SK-N-SH (cell line): ENCODE data around the gene ARHGAP8. TPM values are rescaled to one million over a fixed set of nuclear protein-coding genes. Genes with fewer than 3 reads are reported as not detected.

ENCODE experiments used
- CTCF ChIA-PET: fragments of 300-600, 350-600 bp; formaldehyde crosslinking; extraction: SDS; loops from one replicate; lab custom pipeline; 2021; lab: Yijun Ruan, JAX
- POLR2A ChIA-PET: fragments of 350-600 bp; sonication (Branson Sonifier 250); formaldehyde crosslinking; extraction: SDS; loops from one replicate; lab custom pipeline; 2020; ENCODE audit warnings: antibody characterized with exemption, inconsistent platforms; lab: Yijun Ruan, JAX
- DNase-seq: peaks from one replicate; pipeline ENCODE4 v3.0.0; 2012
- H2AFZ ChIP-seq: fragments of 200-600 bp; sonication (generic); 2 replicates; pipeline ENCODE4 v1.8.1; 2016; ENCODE audit warnings: antibody characterized with exemption, mild to moderate bottlenecking, low read depth
- H3F3A ChIP-seq: fragments of 200-600 bp; sonication (generic); replicated peaks from 2 replicates; pipeline ENCODE3; 2016; ENCODE audit warnings: antibody characterized with exemption, mild to moderate bottlenecking; ENCODE audit not compliant: insufficient read depth
- H3K27ac ChIP-seq, 2 experiments: fragments of 200-500 bp in 1 of 2; fragments of 200-600 bp in 1 of 2; sonication (Bioruptor generic) in 1 of 2; sonication (generic), shearing (Covaris generic) in 1 of 2; 2 replicates each; pipeline versions ENCODE4 v1.5.1 to v1.6.1; 2014 to 2016; ENCODE audit warnings: low read depth in 2 of 2, inconsistent platforms in 1 of 2, low read length in 1 of 2, mild to moderate bottlenecking in 1 of 2, mixed read lengths in 1 of 2
- H3K27me3 ChIP-seq: fragments of 200-600 bp; sonication (generic), shearing (Covaris generic); 2 replicates; pipeline ENCODE4 v1.6.1; 2016; ENCODE audit warnings: mixed run types; ENCODE audit not compliant: insufficient read depth
- H3K36me3 ChIP-seq, 2 experiments: fragments of 200-500 bp in 1 of 2; fragments of 200-600 bp in 1 of 2; sonication (Bioruptor generic) in 1 of 2; sonication (generic) in 1 of 2; replicated peaks in 1 of 2; 2 replicates each; pipeline versions ENCODE3 to v1.5.1; 2014 to 2016; ENCODE audit warnings: low read length in 1 of 2, mild to moderate bottlenecking in 1 of 2; ENCODE audit not compliant: insufficient read depth in 2 of 2, control insufficient read depth in 1 of 2
- H3K4me1 ChIP-seq, 2 experiments: fragments of 200-500 bp in 1 of 2; fragments of 200-600 bp in 1 of 2; sonication (Bioruptor generic) in 1 of 2; sonication (generic), shearing (Covaris generic) in 1 of 2; 2 replicates each; pipeline versions ENCODE4 v1.5.1 to v1.6.1; 2014 to 2016; ENCODE audit warnings: low read depth in 1 of 2, low read length in 1 of 2, mixed run types in 1 of 2; ENCODE audit not compliant: insufficient read depth in 2 of 2, control insufficient read depth in 1 of 2
- H3K4me2 ChIP-seq: fragments of 200-600 bp; sonication (generic), shearing (Covaris generic); 2 replicates; pipeline ENCODE4 v1.6.1; 2017; ENCODE audit warnings: mixed run types
- H3K4me3 ChIP-seq, 2 experiments: fragments of 200-500 bp in 1 of 2; fragments of 200-600 bp in 1 of 2; sonication (Bioruptor generic) in 1 of 2; sonication (generic), shearing (Covaris generic) in 1 of 2; 2 replicates each; pipeline versions ENCODE4 v1.5.1 to v1.8.1; 2014 to 2016; ENCODE audit warnings: low read depth in 2 of 2, inconsistent platforms in 1 of 2, low read length in 1 of 2, mild to moderate bottlenecking in 1 of 2, mixed read lengths in 1 of 2, moderate library complexity in 1 of 2
- H3K79me2 ChIP-seq: fragments of 200-600 bp; sonication (generic); 2 replicates; pipeline ENCODE4 v1.8.1; 2017; ENCODE audit warnings: mild to moderate bottlenecking; ENCODE audit not compliant: insufficient read depth
- H3K9ac ChIP-seq: fragments of 200-600 bp; sonication (generic); 2 replicates; pipeline ENCODE4 v1.6.1; 2017; ENCODE audit warnings: mixed run types
- H3K9me2 ChIP-seq: fragments of 200-600 bp; sonication (generic); 2 replicates; pipeline ENCODE4 v1.6.1; 2017; ENCODE audit warnings: mixed run types
- H3K9me3 ChIP-seq: fragments of 200-600 bp; sonication (generic); 2 replicates; pipeline ENCODE4 v1.6.1; 2017; ENCODE audit warnings: mixed run types, mild to moderate bottlenecking, moderate library complexity
- H4K20me1 ChIP-seq: fragments of 200-600 bp; sonication (generic); 2 replicates; pipeline ENCODE4 v1.6.1; 2017; ENCODE audit warnings: mild to moderate bottlenecking, mixed run types; ENCODE audit not compliant: insufficient read depth
- ELF1 ChIP-seq: IDR thresholded peaks from 2 replicates; pipeline ENCODE4 v1.4.0; 2012
- EP300 ChIP-seq, 2 experiments: IDR thresholded peaks; 2 replicates each; pipeline versions ENCODE4 v1.4.0 to v1.6.1; 2012; ENCODE audit warnings: borderline replicate concordance in 1 of 2, low read depth in 1 of 2, low read length in 1 of 2
- EZH2phosphoT487 ChIP-seq: fragments of 200-600 bp; sonication (generic); IDR thresholded peaks from 2 replicates; pipeline ENCODE4 v1.6.1; 2017; ENCODE audit warnings: low read depth, mixed run types, mild to moderate bottlenecking, antibody characterized with exemption, moderate library complexity, borderline replicate concordance
- FOXJ3 ChIP-seq: sonication (generic); formaldehyde crosslinking; IDR thresholded peaks from 2 replicates; pipeline ENCODE4 v1.5.1; 2020; ENCODE audit warnings: mild to moderate bottlenecking, missing genetic modification reagents
- FOXM1 ChIP-seq: IDR thresholded peaks from 2 replicates; pipeline ENCODE4 v1.4.0; 2012; ENCODE audit warnings: low read depth, mild to moderate bottlenecking
- MEF2A ChIP-seq: IDR thresholded peaks from 2 replicates; pipeline ENCODE4 v1.4.0; 2012; ENCODE audit warnings: low read depth, borderline replicate concordance
- POLR2AphosphoS5 ChIP-seq: IDR thresholded peaks from 2 replicates; pipeline ENCODE4 v1.6.1; 2012; ENCODE audit warnings: low read depth, low read length
- RAD21 ChIP-seq: IDR thresholded peaks from 2 replicates; pipeline ENCODE4 v1.6.1; 2012; ENCODE audit warnings: mild to moderate bottlenecking, low read length
- RCOR1 ChIP-seq: fragments of 150-350 bp; IDR thresholded peaks from 2 replicates; pipeline ENCODE4 v1.6.1; 2017; ENCODE audit warnings: antibody characterized with exemption, low read length
- RFX5 ChIP-seq: IDR thresholded peaks from 2 replicates; pipeline ENCODE4 v1.6.1; 2012; ENCODE audit warnings: mild to moderate bottlenecking, improper control_type of control experiment, low read length
- RXRA ChIP-seq: IDR thresholded peaks from 2 replicates; pipeline ENCODE4 v1.4.0; 2012; ENCODE audit warnings: low read depth, mild to moderate bottlenecking, borderline replicate concordance
- SIN3A ChIP-seq: IDR thresholded peaks from 2 replicates; pipeline ENCODE4 v1.6.1; 2012; ENCODE audit warnings: low read depth, mild to moderate bottlenecking, low read length, moderate library complexity, borderline replicate concordance
- TAF1 ChIP-seq: IDR thresholded peaks from 2 replicates; pipeline ENCODE4 v1.6.1; 2012; ENCODE audit warnings: low read depth, mild to moderate bottlenecking, low read length, moderate library complexity, borderline replicate concordance
- TEAD4 ChIP-seq: IDR thresholded peaks from 2 replicates; pipeline ENCODE4 v1.4.0; 2012; ENCODE audit warnings: mild to moderate bottlenecking, borderline replicate concordance; ENCODE audit not compliant: insufficient read depth
- WGBS: methylation state at CpG from one replicate; pipeline ENCODE4 v1.1.6; 2017; ENCODE audit warnings: low lambda C conversion rate; 5-methylcytosine and 5-hydroxymethylcytosine counted together
- polyA plus RNA-seq, 3 experiments: library from polyadenylated mRNA; depleted of rRNA; stranded (reverse); fragments of >200 nt; gene quantifications; 2 replicates each; pipeline ENCODE4 v1.2.3, GENCODE V29; 2012
- TF ChIP-seq, protein P1 (sequence below): IDR thresholded peaks from 2 replicates; pipeline ENCODE4 v1.4.0; 2012; ENCODE audit warnings: low read depth, borderline replicate concordance
- TF ChIP-seq, protein P2 (sequence below): fragments of 150-350 bp; IDR thresholded peaks from 2 replicates; pipeline ENCODE4 v1.6.1; 2017; ENCODE audit warnings: antibody characterized with exemption, low read length, low read depth, borderline replicate concordance

ARHGAP8 gene
- polyA plus RNA-seq, 1 of the 3 experiments (the other 2 are of a cell fraction), result 0.08 TPM

DNA sequence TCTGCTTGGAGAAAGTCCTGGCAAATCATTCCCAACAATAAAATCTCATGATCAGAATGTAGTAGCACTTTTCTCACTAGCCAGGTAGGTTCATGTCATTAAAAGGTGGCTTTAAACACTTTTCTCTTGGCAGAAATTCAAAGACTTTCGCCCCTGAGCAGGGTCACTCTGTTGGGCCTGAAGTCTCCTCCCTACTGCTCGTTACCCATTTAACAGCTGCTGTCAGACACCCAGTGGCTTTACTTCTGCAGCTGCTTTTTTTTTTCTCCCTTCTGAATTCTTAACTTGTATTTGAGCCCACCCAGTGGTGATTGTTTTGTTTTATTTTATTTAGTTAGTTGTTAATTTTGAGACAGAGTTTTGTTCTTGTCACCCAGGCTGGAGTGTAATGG lies 25.0 kb downstream of the ARHGAP8 start (continued):
- TF ChIP-seq, protein P1, sequence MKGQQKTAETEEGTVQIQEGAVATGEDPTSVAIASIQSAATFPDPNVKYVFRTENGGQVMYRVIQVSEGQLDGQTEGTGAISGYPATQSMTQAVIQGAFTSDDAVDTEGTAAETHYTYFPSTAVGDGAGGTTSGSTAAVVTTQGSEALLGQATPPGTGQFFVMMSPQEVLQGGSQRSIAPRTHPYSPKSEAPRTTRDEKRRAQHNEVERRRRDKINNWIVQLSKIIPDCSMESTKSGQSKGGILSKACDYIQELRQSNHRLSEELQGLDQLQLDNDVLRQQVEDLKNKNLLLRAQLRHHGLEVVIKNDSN, result no peak
- no peak for TF ChIP-seq RCOR1
- no peak for TF ChIP-seq FOXM1
- TF ChIP-seq POLR2AphosphoS5, result no peak
- TF ChIP-seq EZH2phosphoT487, result no peak
- no peak for TF ChIP-seq RFX5

DNA sequence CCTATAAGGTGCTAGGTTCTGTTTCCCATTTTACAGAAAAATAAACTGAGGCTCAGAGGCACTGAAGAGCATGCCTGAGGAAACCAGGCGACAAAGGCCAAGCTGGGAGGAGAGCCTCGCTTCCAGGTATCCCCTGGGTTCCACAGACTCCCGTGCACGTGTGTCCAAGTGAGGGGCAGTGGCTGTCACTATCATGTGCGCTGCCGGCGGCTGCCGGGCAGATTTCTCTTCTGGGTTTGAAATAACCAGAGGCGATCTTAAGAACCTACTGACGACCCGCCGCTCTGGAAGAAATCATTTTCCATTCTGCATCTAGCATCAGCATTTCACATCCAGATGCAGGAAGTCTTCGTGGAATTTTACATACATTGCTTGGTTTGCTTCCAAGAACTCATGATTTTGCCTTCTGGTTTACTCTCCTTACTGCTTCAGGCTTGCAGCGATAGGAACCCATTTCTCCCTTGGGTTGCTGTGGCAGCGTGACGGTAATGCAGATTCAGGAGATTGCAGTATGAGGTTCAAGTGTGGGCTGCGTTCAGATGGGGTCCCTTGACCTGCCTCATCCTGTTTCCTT lies 28.6 kb downstream of the ARHGAP8 start:
- CTCF ChIA-PET, result no interaction called here
- H3K4me1 ChIP-seq, result no peaks in the 10 kb centered on the region
- no peaks in the 10 kb centered on the region for H3K9me3 ChIP-seq
- no peaks in the 10 kb centered on the region for H3K79me2 ChIP-seq
- H3K4me3 ChIP-seq, result no peak overlapping the region
- 73% methylated on average over 12 of the region's 17 CpGs for WGBS
- POLR2A ChIA-PET, result no interaction called here
- H3K27me3 ChIP-seq, result no peaks in the 10 kb centered on the region
- no peaks in the 10 kb centered on the region for H3F3A ChIP-seq
- H3K4me2 ChIP-seq, result no peak overlapping the region
- no peaks in the 10 kb centered on the region for H4K20me1 ChIP-seq
- H2AFZ ChIP-seq, result no peak overlapping the region
- H3K9ac ChIP-seq, result no peak overlapping the region
- H3K27ac ChIP-seq, result no peak overlapping the region
- no peak for TF ChIP-seq SIN3A
- no peak for TF ChIP-seq TAF1
- TF ChIP-seq POLR2AphosphoS5, result no peak
- TF ChIP-seq RAD21, result no peak
- no peak for TF ChIP-seq EZH2phosphoT487
- TF ChIP-seq FOXJ3 (CRISPR knock-in tag), result no peak
- TF ChIP-seq MEF2A, result no peak
- TF ChIP-seq TEAD4, result no peak
- no peak for TF ChIP-seq ELF1
- TF ChIP-seq, protein P2, sequence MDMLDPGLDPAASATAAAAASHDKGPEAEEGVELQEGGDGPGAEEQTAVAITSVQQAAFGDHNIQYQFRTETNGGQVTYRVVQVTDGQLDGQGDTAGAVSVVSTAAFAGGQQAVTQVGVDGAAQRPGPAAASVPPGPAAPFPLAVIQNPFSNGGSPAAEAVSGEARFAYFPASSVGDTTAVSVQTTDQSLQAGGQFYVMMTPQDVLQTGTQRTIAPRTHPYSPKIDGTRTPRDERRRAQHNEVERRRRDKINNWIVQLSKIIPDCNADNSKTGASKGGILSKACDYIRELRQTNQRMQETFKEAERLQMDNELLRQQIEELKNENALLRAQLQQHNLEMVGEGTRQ, result no peak
- no peak for TF ChIP-seq RXRA
- TF ChIP-seq RCOR1, result no peak
- TF ChIP-seq EP300 (IDR thresholded peaks at IDR 0.05; ENCODE audit: borderline replicate concordance in 1 of 2, low read depth in 1 of 2, low read length in 1 of 2), result no peak
- no peak for DNase-seq
- no peaks in the 10 kb centered on the region for H3K36me3 ChIP-seq
- H3K9me2 ChIP-seq, result no peaks in the 10 kb centered on the region
